COLO668 (cell line): ENCODE results near the gene CRIP2.

Experiments
- DNase-seq: peaks from one replicate; lab custom pipeline; 2025; ENCODE audit not compliant: unreplicated experiment; lab: John Stamatoyannopoulos, UW

The CRIP2 gene

GRCh38 chr14:105486163-105486973, 11.7 kb downstream of the CRIP2 start, which contains the start of gene CRIP1:
Gene CRIP1, plus strand, starts transcription at chr14:105486886. Its CDS starts 374 bp downstream, at chr14:105487260.
- no peak for DNase-seq

GRCh38 chr14:105486974-105487448, 12.4 kb downstream of the CRIP2 start:
- peak; percentile 44 for DNase-seq

- DNase-seq, result peak; percentile 74
These were observed 12.9 kb downstream of the CRIP2 start for GRCh38 chr14:105487449-105487985.

- peak; percentile 29 for DNase-seq
These were observed 13.6 kb downstream of the CRIP2 start for GRCh38 chr14:105487986-105488777.

GRCh38 chr14:105488781-105489541, 14.3 kb downstream of the CRIP2 start:
- DNase-seq, result no peak

GRCh38 chr14:105489542-105490266, 15.1 kb downstream of the CRIP2 start:
- DNase-seq, result peak; percentile 90

- DNase-seq, result no peak
These were observed 15.6 kb downstream of the CRIP2 start for GRCh38 chr14:105490267-105490571.

- DNase-seq, result peak; percentile 100
These were observed 16.1 kb downstream of the CRIP2 start, which contains the start of gene TEDC1 for GRCh38 chr14:105490572-105491365. Gene TEDC1, plus strand, starts transcription at chr14:105491246. Its CDS starts 130 bp downstream, at chr14:105491376.

- peak; percentile 82 for DNase-seq
These were observed 16.8 kb downstream of the CRIP2 start for GRCh38 chr14:105491366-105491973.

GRCh38 chr14:105492031-105492970, 17.7 kb downstream of the CRIP2 start:
- no peak for DNase-seq

GRCh38 chr14:105492971-105493871, 18.6 kb downstream of the CRIP2 start:
- no peak for DNase-seq

GRCh38 chr14:105493921-105494605, 19.4 kb downstream of the CRIP2 start:
- no peak for DNase-seq

- DNase-seq, result no peak
These were observed 19.9 kb downstream of the CRIP2 start for GRCh38 chr14:105494606-105494929.

- no peak for DNase-seq
These were observed 20.7 kb downstream of the CRIP2 start for GRCh38 chr14:105495101-105495989.

- DNase-seq, result no peak
These were observed 21.6 kb downstream of the CRIP2 start for GRCh38 chr14:105495990-105496830.
